Measurements from ENCODE around the gene REL.

Gene REL

DNA sequence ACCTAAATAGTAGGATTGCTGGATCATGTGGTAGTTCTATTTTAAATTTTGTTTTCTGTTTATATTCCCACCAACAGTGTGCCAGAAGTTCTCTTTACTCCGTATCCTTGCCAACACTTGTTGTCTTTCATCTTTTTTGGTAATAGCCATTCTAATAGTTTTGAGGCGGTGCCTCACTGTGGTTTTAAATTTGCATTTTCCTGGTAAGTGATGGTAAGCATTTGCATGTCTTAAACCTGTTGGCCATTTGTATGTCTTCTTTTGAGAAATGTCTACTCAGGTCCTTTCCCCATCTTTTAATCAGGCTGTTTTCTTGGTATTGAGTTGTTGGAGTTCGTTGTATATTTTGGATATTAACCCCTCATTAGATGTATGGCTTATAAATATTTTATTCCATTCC, 51.6 kb downstream of the REL start:
- TF ChIP-seq TAF1 (IDR thresholded peaks at IDR 0.05; ENCODE audit: borderline replicate concordance, low read depth, low read length) (no peak), POLR2AphosphoS5 (IDR thresholded peaks at IDR 0.05; ENCODE audit: low read depth, low read length) (no peak)
- FAIRE-seq: peak; percentile 5
- no peak for DNase-seq (ENCODE audit: insufficient read length)

DNA sequence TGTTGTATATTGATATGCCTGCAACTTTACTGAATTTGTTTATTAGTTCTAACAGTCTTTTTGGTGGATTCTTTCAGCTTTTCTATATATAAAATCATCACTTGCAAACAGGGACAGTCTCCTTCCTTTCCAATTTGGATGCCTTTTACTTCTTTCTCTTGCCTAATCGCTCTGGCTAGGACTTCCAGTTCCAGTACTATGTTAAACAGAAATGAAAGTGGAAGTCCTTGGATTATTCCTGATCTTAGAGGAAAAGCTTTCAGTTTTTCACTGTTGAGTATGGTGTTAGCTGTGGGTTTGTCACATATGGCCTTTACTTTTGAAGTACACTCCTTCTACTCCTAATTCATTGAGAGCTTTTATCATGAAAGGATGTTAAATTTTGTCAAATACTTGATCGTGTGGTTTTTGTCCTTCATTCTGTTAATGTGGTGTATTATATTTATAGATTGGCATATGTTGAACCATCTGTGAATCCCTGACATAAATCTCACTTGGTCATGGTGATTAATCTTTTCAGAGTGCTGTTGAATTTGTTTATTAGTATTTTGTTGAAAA, 52.9 kb downstream of the REL start:
- TF ChIP-seq POLR2AphosphoS5 (IDR thresholded peaks at IDR 0.05; ENCODE audit: low read depth, low read length) (no peak), TAF1 (IDR thresholded peaks at IDR 0.05; ENCODE audit: borderline replicate concordance, low read depth, low read length) (no peak), POLR2A (IDR thresholded peaks at IDR 0.05; ENCODE audit: low read depth, low read length) (no peak)
- no peak for FAIRE-seq
- DNase-seq (ENCODE audit: insufficient read length): no peak

DNA sequence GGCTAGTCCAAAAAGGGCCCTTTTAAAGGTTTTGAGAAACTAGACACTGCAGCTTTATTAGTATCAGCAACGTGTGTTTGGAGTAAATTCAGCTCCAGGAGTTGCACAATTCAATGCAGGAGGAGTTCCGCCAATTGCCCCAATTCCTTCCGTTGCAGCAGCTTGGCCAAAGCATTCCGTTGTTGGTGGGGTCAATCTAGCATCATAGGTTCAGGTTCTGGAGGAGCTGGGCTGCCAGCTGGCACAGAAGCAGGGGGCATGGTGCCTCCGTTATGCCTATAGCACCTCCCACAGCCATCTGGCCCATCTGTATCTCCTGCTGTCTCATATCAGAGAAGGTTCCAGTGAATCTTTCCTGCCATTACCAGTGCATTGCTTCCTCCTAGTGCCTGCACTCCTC, 55.4 kb downstream of the REL start:
- DNase-seq (ENCODE audit: insufficient read length) (no peak), FAIRE-seq (no peak)
- peak; percentile 42 for TF ChIP-seq POLR2AphosphoS5 (IDR thresholded peaks at IDR 0.05; ENCODE audit: low read depth, low read length)
- TF ChIP-seq TAF1 (IDR thresholded peaks at IDR 0.05; ENCODE audit: borderline replicate concordance, low read depth, low read length): no peak

DNA sequence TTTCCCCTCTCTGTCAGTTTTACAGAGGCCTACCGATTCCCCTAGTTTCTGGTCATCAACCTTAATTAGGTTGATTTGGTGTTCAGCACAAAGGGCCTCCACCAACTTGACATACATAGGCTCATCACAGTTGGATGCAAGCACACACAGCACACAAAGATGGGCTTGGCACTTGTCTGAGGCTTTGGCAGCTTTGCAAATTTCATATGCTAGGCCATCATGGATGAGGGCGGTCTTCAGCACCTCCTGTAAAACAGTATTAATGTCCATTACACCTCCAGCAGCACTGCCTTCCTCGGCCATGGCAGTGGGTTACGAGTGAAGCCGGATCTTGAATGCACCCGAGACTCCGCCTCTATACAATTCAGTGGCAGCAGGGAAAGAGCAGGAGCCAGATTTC, 56.9 kb downstream of the REL start:
- FAIRE-seq (no peak), DNase-seq (ENCODE audit: insufficient read length) (no peak)
- TF ChIP-seq POLR2A (IDR thresholded peaks at IDR 0.05; ENCODE audit: low read depth, low read length) (no peak), TAF1 (IDR thresholded peaks at IDR 0.05; ENCODE audit: borderline replicate concordance, low read depth, low read length) (no peak), POLR2AphosphoS5 (IDR thresholded peaks at IDR 0.05; ENCODE audit: low read depth, low read length) (no peak)

DNA sequence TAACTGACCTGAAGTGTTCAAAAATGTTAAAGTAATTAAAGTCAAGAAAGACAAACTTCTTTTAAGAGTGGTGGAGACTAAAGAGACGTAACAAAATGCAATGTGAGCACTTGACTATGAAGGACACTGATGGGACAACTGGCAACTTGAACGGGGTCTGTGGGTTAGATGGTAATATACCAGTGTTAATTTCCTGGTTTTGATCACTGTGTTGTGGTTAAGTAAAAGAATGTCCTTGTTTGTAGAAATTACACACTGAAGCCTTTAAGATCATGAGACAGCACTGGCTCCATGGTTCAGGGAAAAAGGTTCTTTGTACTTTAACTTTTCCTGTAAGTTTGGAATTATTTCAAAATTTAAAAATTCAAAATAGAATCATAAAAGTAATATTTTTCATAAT, 58.2 kb downstream of the REL start:
- FAIRE-seq: no peak
- TF ChIP-seq POLR2AphosphoS5 (IDR thresholded peaks at IDR 0.05; ENCODE audit: low read depth, low read length) (no peak), POLR2A (IDR thresholded peaks at IDR 0.05; ENCODE audit: low read depth, low read length) (no peak), TAF1 (IDR thresholded peaks at IDR 0.05; ENCODE audit: borderline replicate concordance, low read depth, low read length) (no peak)
- DNase-seq (ENCODE audit: insufficient read length): no peak

DNA sequence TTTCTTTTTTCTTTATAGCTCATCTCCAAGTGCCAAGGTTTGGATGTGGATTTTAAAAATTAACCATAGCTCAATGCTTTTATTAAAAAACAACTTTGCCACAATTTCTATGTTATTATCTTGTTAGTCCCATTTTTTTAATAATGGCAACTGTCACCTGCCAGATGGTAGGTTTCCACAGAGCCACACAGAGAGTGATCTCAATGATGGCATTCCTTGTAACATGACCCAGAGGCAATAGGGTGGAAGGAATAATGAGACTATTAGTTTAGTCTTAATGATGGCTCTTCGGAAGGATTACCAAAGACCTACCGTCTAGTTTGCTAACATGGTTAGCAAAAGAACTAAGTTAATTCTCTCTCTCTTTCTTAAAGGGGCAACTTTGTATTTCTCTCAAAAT, 64.0 kb downstream of the REL start:
- DNase-seq (ENCODE audit: insufficient read length) (no peak), FAIRE-seq (peak; percentile 36)

DNA sequence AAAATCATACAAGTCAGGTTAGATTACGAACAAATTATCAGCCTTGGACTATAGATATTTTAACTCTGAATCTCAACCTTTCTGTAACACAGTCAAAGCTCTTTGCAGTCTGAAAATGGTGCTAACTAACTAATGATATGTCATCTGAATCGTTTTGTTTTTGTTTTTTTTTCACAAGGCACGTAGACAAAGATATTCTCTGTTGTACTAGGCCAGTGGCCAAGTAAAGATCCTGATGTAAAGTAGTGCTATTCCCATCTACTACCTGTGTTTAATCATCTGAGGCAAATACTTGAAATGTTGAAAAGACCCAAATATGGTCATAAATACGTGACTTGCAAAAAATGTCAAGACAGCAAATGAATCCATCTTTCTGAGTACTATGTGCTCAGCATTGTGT, 65.7 kb downstream of the REL start:
- no peak for FAIRE-seq
- DNase-seq (ENCODE audit: insufficient read length): no peak
- TF ChIP-seq TAF1 (IDR thresholded peaks at IDR 0.05; ENCODE audit: borderline replicate concordance, low read depth, low read length): no peak
- no peak for TF ChIP-seq POLR2AphosphoS5 (IDR thresholded peaks at IDR 0.05; ENCODE audit: low read depth, low read length)
- TF ChIP-seq POLR2A (IDR thresholded peaks at IDR 0.05; ENCODE audit: low read depth, low read length): no peak

More for the DNA sequence above, 64.0 kb downstream of the REL start:
- TF ChIP-seq POLR2AphosphoS5 (IDR thresholded peaks at IDR 0.05; ENCODE audit: low read depth, low read length): no peak
- TF ChIP-seq POLR2A (IDR thresholded peaks at IDR 0.05; ENCODE audit: low read depth, low read length): no peak
- no peak for TF ChIP-seq TAF1 (IDR thresholded peaks at IDR 0.05; ENCODE audit: borderline replicate concordance, low read depth, low read length)

DNA sequence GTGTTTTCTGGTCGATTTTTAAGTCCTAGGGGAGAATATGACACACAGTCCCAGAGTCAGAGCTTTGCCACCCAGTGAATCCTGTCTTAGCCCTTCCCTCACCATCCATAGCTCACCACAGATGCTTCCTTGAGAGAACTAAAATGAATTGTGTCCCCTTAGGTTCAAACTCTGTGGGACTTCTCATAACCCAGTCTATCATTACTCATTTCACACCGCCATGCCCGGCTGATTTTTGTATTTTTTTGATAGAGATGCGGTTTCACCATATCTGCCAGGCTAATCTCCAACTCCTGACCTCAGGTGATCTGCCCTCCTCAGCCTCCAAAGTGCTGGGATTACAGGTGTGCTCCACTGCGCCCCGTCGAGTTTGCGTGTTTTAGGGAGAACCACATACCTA, 66.8 kb downstream of the REL start:
- TF ChIP-seq TAF1 (IDR thresholded peaks at IDR 0.05; ENCODE audit: borderline replicate concordance, low read depth, low read length): no peak
- TF ChIP-seq POLR2AphosphoS5 (IDR thresholded peaks at IDR 0.05; ENCODE audit: low read depth, low read length): no peak
- no peak for TF ChIP-seq POLR2A (IDR thresholded peaks at IDR 0.05; ENCODE audit: low read depth, low read length)
- no peak for DNase-seq (ENCODE audit: insufficient read length)
- FAIRE-seq: no peak

DNA sequence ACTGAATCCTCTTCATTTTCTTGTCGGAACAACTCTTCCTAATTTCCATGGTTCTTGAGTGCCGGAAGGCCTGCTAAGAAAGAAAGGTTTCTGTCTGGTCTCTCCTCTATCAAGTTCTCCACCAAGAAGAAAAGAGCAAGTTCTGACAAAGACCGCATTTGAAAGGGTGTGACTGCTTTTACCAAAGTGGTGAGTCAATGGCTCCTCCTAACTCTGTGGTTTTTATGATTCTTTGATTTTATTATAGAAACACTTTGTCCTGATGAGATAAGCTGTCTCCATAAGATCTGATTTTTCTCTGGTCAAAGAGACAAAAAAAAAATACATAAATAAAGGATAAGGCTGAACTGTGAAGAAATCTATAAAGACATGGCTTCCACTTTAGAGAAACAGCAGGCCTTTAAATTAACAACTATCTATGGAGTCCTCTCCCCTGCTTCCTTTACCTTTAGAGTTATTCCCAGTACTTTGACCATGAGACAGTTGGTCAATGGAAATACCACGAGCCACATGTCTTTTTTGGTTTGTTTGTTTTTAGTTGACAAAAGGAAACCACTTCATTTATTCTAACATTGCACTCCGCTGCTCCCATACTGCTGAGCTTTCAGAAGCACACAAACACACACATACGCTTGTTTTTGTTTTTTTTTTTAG, 67.7 kb downstream of the REL start:
- DNase-seq (ENCODE audit: insufficient read length) (no peak), FAIRE-seq (no peak)
- TF ChIP-seq TAF1 (IDR thresholded peaks at IDR 0.05; ENCODE audit: borderline replicate concordance, low read depth, low read length) (no peak), POLR2AphosphoS5 (IDR thresholded peaks at IDR 0.05; ENCODE audit: low read depth, low read length) (no peak), POLR2A (IDR thresholded peaks at IDR 0.05; ENCODE audit: low read depth, low read length) (no peak)

DNA sequence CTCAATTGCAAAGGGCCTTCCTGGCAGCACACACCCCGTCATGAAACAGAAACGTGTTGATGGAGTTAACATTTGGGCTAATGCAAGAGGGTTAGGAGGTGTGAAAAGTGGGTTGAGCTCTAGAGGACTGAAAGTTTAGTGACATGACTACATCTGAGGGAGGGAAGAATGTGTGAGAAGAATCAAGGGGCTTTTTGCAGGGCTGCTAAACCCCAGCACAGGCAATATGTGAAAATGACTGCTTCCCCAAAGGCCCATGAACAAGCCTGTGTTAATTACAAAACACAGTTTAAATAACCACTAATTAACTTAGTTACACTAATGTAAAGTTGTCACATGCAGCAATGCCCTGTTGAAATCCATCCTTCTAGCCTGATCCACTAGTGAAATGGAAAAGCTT, 72.8 kb downstream of the REL start:
- FAIRE-seq (no peak), DNase-seq (ENCODE audit: insufficient read length) (no peak)
- TF ChIP-seq POLR2AphosphoS5 (IDR thresholded peaks at IDR 0.05; ENCODE audit: low read depth, low read length): no peak
- TF ChIP-seq POLR2A (IDR thresholded peaks at IDR 0.05; ENCODE audit: low read depth, low read length): no peak
- TF ChIP-seq TAF1 (IDR thresholded peaks at IDR 0.05; ENCODE audit: borderline replicate concordance, low read depth, low read length): no peak

DNA sequence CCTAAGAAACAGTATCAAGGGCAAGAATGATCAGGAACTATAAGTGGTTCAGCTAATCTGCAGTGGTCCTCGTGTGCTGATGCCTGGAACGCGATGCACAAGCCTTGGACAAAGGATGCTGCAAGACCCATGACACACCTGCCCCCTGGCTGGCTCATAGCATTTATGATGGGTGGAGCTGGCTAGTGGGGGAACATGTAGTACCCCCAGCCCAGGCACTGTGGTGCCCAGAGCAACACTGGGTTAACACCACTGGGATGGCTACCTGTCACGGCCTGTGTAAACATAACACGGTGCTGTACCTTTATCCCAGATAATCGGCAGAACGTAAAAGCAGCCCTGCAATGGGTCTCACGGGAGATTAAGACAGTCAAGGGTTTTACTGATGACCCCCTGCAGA, 75.8 kb downstream of the REL start:
- TF ChIP-seq POLR2AphosphoS5 (IDR thresholded peaks at IDR 0.05; ENCODE audit: low read depth, low read length) (no peak), POLR2A (IDR thresholded peaks at IDR 0.05; ENCODE audit: low read depth, low read length) (no peak)
- FAIRE-seq: no peak
- DNase-seq (ENCODE audit: insufficient read length): no peak

DNA sequence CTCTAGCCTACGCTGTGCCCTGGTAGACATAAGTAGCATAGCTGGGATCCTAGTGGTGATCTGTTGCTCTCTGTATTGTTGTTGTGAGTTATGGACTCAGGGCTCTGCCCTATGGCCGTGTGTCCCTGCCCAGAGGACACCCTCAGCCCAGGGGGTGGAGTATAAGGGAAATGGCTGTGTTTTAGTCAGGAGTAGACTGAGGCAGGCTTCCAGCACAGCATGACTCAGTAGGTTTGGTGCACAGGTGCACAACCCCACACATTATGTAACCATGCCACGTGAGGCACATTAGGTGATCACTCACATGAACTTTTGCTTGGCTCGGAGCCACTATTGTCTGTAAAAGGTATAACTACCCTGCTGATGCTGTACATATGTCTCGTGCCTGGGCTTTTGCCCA, 76.3 kb downstream of the REL start:
- FAIRE-seq (no peak), DNase-seq (ENCODE audit: insufficient read length) (no peak)
- TF ChIP-seq POLR2A (IDR thresholded peaks at IDR 0.05; ENCODE audit: low read depth, low read length) (no peak), POLR2AphosphoS5 (IDR thresholded peaks at IDR 0.05; ENCODE audit: low read depth, low read length) (no peak), TAF1 (IDR thresholded peaks at IDR 0.05; ENCODE audit: borderline replicate concordance, low read depth, low read length) (no peak)
